ENCODE data around the gene LDB2.

The LDB2 gene

DNA sequence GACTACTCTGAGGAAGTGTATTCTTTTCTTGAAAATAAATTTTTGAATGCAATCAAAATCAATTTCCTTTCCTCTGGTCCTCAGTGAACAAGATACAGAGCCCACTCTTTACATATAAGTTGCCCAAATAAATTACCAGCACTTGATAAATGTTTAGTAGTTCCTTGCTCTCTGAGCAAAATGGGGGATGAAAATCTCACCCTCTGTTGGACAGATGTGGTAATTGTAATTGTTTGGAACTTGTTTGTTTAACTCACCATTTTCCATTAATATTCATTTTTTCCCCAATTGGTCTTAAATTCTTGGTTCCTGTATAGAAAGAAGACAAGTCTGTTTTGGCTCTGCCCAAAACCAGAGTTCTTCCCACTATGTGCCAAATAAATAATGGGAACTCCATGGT lies 146.3 kb downstream of the LDB2 start:
- no peak overlapping the region for H3K4me2 ChIP-seq (ENCODE audit: low read length)
- H3K4me1 ChIP-seq: no peaks in the 10 kb centered on the region
- TF ChIP-seq, protein P1, sequence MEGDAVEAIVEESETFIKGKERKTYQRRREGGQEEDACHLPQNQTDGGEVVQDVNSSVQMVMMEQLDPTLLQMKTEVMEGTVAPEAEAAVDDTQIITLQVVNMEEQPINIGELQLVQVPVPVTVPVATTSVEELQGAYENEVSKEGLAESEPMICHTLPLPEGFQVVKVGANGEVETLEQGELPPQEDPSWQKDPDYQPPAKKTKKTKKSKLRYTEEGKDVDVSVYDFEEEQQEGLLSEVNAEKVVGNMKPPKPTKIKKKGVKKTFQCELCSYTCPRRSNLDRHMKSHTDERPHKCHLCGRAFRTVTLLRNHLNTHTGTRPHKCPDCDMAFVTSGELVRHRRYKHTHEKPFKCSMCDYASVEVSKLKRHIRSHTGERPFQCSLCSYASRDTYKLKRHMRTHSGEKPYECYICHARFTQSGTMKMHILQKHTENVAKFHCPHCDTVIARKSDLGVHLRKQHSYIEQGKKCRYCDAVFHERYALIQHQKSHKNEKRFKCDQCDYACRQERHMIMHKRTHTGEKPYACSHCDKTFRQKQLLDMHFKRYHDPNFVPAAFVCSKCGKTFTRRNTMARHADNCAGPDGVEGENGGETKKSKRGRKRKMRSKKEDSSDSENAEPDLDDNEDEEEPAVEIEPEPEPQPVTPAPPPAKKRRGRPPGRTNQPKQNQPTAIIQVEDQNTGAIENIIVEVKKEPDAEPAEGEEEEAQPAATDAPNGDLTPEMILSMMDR (IDR thresholded peaks at IDR 0.05): no peak
- no peak overlapping the region for H3K9ac ChIP-seq
- no peaks in the 10 kb centered on the region for H3K36me3 ChIP-seq (ENCODE audit: control insufficient read depth, insufficient read depth, low read length)
- H3K27me3 ChIP-seq (ENCODE audit: control insufficient read depth, insufficient read depth, low read length): no peaks in the 10 kb centered on the region
- no peak overlapping the region for H3K4me3 ChIP-seq (ENCODE audit: low read depth, low read length)
- no peak overlapping the region for H2AFZ ChIP-seq
- H3K27ac ChIP-seq: no peak overlapping the region
- H3K79me2 ChIP-seq: no peaks in the 10 kb centered on the region
- no peaks in the 10 kb centered on the region for H3K9me3 ChIP-seq (ENCODE audit: control insufficient read depth, low read length)

DNA sequence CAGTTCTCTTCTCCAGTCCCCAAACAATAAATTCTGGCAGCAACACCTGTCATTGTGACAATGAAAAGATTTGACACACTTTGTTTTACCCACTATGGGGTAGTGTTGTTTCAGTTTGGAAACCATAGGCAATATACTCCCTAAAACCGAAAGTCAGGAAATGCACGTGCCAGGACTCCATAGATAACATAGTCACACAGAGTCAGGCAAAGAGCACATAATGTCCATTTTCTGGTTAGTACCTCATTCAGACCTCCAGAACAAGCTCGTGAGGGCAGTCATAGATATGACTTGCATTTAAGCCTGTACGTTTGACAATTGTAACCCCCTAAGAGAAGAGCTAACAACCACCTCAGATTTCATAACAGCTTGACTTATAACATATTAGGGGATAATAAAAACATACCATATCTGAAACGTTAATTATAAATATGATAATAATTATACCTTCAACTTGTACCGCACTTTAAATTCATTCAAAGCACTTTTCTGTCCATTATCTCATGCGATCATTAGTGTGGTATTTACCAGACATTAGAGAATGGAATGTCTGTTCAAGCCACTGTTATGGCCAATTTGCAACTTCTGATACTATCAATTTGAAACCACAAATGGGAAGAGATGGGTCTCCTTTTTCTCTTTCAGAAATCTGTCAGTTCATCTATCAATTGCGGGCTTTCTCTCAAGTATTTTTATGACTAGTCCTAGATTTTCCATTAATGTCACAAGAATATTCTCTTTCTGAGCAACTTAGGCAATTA lies 147.4 kb downstream of the LDB2 start:
- TF ChIP-seq, protein P1 (IDR thresholded peaks at IDR 0.05): no peak
- H3K27ac ChIP-seq: no peak overlapping the region
- no peaks in the 10 kb centered on the region for H3K36me3 ChIP-seq (ENCODE audit: control insufficient read depth, insufficient read depth, low read length)
- no peaks in the 10 kb centered on the region for H3K9me3 ChIP-seq (ENCODE audit: control insufficient read depth, low read length)
- H3K4me3 ChIP-seq (ENCODE audit: low read depth, low read length): no peak overlapping the region
- no peaks in the 10 kb centered on the region for H3K79me2 ChIP-seq
- no peaks in the 10 kb centered on the region for H3K27me3 ChIP-seq (ENCODE audit: control insufficient read depth, insufficient read depth, low read length)
- no peak overlapping the region for H3K4me2 ChIP-seq (ENCODE audit: low read length)
- H3K4me1 ChIP-seq: no peaks in the 10 kb centered on the region
- H2AFZ ChIP-seq: no peak overlapping the region
- no peak overlapping the region for H3K9ac ChIP-seq

DNA sequence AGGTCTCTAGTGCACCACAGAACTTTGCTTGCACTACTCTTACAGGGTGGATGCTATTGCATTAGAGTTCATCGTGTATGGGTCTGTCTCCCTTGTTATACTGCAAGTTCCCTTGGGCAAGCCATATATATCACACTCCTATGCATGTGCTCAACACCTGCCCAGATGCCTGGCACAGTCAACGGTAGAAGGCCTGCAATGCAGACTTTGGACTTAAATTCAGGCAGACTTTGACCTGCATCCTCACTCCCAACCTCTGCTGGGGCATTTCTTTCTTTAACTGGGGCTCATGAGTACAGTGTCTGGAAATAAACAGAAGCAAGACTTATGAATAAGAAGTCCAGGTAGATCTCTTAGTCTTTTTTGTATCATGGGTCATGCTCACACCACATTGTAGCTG lies 148.2 kb downstream of the LDB2 start:
- Histone ChIP-seq H3K4me2 (ENCODE audit: low read length) (no peak overlapping the region), H3K9ac (no peak overlapping the region), H3K36me3 (ENCODE audit: control insufficient read depth, insufficient read depth, low read length) (no peaks in the 10 kb centered on the region), H3K79me2 (no peaks in the 10 kb centered on the region), H3K4me3 (ENCODE audit: low read depth, low read length) (no peak overlapping the region), H2AFZ (no peak overlapping the region), H3K27ac (no peak overlapping the region), H3K27me3 (ENCODE audit: control insufficient read depth, insufficient read depth, low read length) (no peaks in the 10 kb centered on the region), H3K9me3 (ENCODE audit: control insufficient read depth, low read length) (no peaks in the 10 kb centered on the region), H3K4me1 (no peaks in the 10 kb centered on the region)
- TF ChIP-seq, protein P1 (IDR thresholded peaks at IDR 0.05): no peak

DNA sequence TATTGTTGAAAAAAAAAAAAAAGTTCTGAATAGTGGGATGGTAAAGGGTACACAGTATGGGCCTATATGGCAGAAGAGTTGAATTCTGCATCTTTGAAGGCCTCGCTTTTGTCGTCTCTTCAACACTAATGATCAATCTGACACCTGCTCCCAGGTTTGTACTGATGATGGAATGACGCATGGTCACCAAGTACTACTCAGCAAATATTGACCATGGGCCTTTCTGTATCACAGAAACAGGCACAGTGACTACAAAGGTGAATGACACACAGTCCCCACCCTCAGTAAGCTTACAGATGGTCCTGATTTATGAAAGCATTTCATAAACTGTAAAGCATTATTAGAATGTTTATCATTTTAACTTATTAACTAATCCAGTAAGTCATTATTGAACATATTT lies 152.6 kb downstream of the LDB2 start:
- H3K27ac ChIP-seq: no peak overlapping the region
- H3K36me3 ChIP-seq (ENCODE audit: control insufficient read depth, insufficient read depth, low read length): no peaks in the 10 kb centered on the region
- H3K4me2 ChIP-seq (ENCODE audit: low read length): no peak overlapping the region

More for the DNA sequence above, 152.6 kb downstream of the LDB2 start:
- no peaks in the 10 kb centered on the region for H3K4me1 ChIP-seq
- H3K79me2 ChIP-seq: no peaks in the 10 kb centered on the region
- H3K9me3 ChIP-seq (ENCODE audit: control insufficient read depth, low read length): no peaks in the 10 kb centered on the region
- TF ChIP-seq, protein P1 (IDR thresholded peaks at IDR 0.05): no peak
- H3K9ac ChIP-seq: no peak overlapping the region
- no peak overlapping the region for H3K4me3 ChIP-seq (ENCODE audit: low read depth, low read length)
- no peaks in the 10 kb centered on the region for H3K27me3 ChIP-seq (ENCODE audit: control insufficient read depth, insufficient read depth, low read length)
- no peak overlapping the region for H2AFZ ChIP-seq
